Neural progenitor cell (in vitro differentiated cells): ENCODE measurements around the gene TSPAN11. TPM values are rescaled to one million over a fixed set of nuclear protein-coding genes. Genes with fewer than 3 reads are reported as not detected.

Experiments
- DNase-seq: peaks from one replicate; pipeline ENCODE4 v3.0.0-alpha.2; 2016; ENCODE audit warnings: low spot score
- H2AFZ ChIP-seq: fragments of 200-600 bp; sonication (generic); replicated peaks from 2 replicates; pipeline ENCODE4 v1.6.1; 2016; ENCODE audit warnings: antibody characterized with exemption
- H3F3A ChIP-seq: fragments of 200-600 bp; sonication (generic); 2 replicates; pipeline ENCODE4 v1.6.1; 2016; ENCODE audit warnings: antibody characterized with exemption, low read depth
- H3K27ac ChIP-seq: fragments of 200-600 bp; sonication (generic); 2 replicates; pipeline ENCODE4 v1.5.1; 2016; ENCODE audit warnings: mild to moderate bottlenecking
- H3K27me3 ChIP-seq: fragments of 200-600 bp; sonication (generic); 2 replicates; pipeline ENCODE4 v1.6.1; 2016; ENCODE audit warnings: mild to moderate bottlenecking, moderate library complexity
- H3K36me3 ChIP-seq: fragments of 200-600 bp; sonication (generic); 2 replicates; pipeline ENCODE4 v1.5.1; 2016
- H3K4me1 ChIP-seq: fragments of 200-600 bp; sonication (generic); 2 replicates; pipeline ENCODE4 v1.6.1; 2016; ENCODE audit warnings: mixed run types
- H3K4me2 ChIP-seq: fragments of 200-600 bp; sonication (generic); 2 replicates; pipeline ENCODE4 v1.6.1; 2016
- H3K4me3 ChIP-seq: fragments of 200-600 bp; sonication (generic); 2 replicates; pipeline ENCODE4 v1.5.1; 2016
- H3K79me2 ChIP-seq: fragments of 200-600 bp; sonication (generic); 2 replicates; pipeline ENCODE4 v1.6.1; 2016; ENCODE audit warnings: low read depth
- H3K9ac ChIP-seq: fragments of 200-600 bp; sonication (generic); 2 replicates; pipeline ENCODE4 v1.6.1; 2016
- H3K9me3 ChIP-seq: fragments of 200-600 bp; sonication (generic); 2 replicates; pipeline ENCODE4 v1.5.1; 2016; ENCODE audit warnings: low read depth
- H4K20me1 ChIP-seq: fragments of 200-600 bp; sonication (generic); 2 replicates; pipeline ENCODE4 v1.6.1; 2016; ENCODE audit warnings: low read depth
- H3K27ac Mint-ChIP-seq: 3 replicates; pipeline ENCODE4 v1.8.0; 2021; ENCODE audit warnings: mixed read lengths
- H3K27me3 Mint-ChIP-seq: 2 replicates; pipeline ENCODE4 v1.8.0; 2022; ENCODE audit warnings: low read depth, mild to moderate bottlenecking, inconsistent platforms, moderate library complexity, mixed read lengths; ENCODE audit not compliant: insufficient read depth
- H3K36me3 Mint-ChIP-seq: 3 replicates; pipeline ENCODE4 v1.8.0; 2021; ENCODE audit warnings: mixed read lengths
- H3K4me1 Mint-ChIP-seq: 3 replicates; pipeline ENCODE4 v1.8.0; 2021; ENCODE audit warnings: mixed read lengths
- H3K4me3 Mint-ChIP-seq: 3 replicates; pipeline ENCODE4 v1.8.0; 2021; ENCODE audit warnings: mild to moderate bottlenecking, moderate library complexity, mixed read lengths
- H3K9me3 Mint-ChIP-seq: 3 replicates; pipeline ENCODE4 v1.8.0; 2020; ENCODE audit warnings: mixed read lengths
- CTCF ChIP-seq: fragments of 200-600 bp; sonication (generic); IDR thresholded peaks from 2 replicates; pipeline ENCODE4 v1.5.1; 2017; ENCODE audit warnings: antibody characterized with exemption, mild to moderate bottlenecking
- EZH2 ChIP-seq: fragments of 200-600 bp; sonication (generic); IDR thresholded peaks from 2 replicates; pipeline ENCODE4 v1.6.1; 2017; ENCODE audit warnings: antibody characterized with exemption, mild to moderate bottlenecking, moderate library complexity
- EZH2phosphoT487 ChIP-seq: fragments of 200-600 bp; sonication (generic); IDR thresholded peaks from 2 replicates; pipeline ENCODE4 v1.6.1; 2017; ENCODE audit warnings: antibody characterized with exemption
- total RNA-seq: library from RNA; depleted of rRNA; stranded (reverse); fragments of >200 nt; gene quantifications from 2 replicates; pipeline ENCODE4 v1.2.3, GENCODE V29; 2015; ENCODE audit warnings: low replicate concordance

Gene TSPAN11
- total RNA-seq, 1 donor from 2014 or later: 7.4 TPM

DNA sequence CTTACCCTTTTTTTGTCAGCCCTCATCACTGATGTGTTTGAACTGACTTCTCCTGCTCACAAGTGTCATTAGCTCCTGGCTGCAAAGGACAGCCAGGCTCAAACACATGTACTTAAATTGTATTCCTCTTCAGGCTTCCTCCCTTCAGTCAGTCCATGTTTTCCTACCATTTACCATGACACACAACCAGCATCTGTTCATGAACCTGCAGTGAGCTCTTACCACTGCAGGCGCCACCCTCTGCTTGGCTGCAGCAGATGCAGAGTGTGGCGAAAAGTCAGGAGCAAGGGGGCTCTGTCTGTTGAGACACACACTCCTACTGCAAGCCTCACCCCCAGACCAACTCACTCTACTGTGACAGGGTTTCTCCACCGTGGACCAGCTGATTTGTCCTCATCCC is 70.2 kb downstream of the TSPAN11 start:
- Histone ChIP-seq H3K27ac (no peak overlapping the region), H3K27me3 (no peaks in the 10 kb centered on the region), H3K9me3 (no peaks in the 10 kb centered on the region), H3K9ac (no peak overlapping the region), H2AFZ (no peak overlapping the region), H3F3A (no peaks in the 10 kb centered on the region), H4K20me1 (no peaks in the 10 kb centered on the region), H3K79me2 (no peaks in the 10 kb centered on the region), H3K4me1 (no peaks in the 10 kb centered on the region), H3K4me3 (no peak overlapping the region), H3K4me2 (no peak overlapping the region), H3K36me3 (no peaks in the 10 kb centered on the region)
- no peak for DNase-seq
- no peak overlapping the region for H3K27ac Mint-ChIP-seq
- peaks cover 2% of the 10 kb centered on the region for H3K27me3 Mint-ChIP-seq
- H3K4me1 Mint-ChIP-seq: peaks cover 3% of the 10 kb centered on the region
- no peaks in the 10 kb centered on the region for H3K9me3 Mint-ChIP-seq
- no peak for TF ChIP-seq EZH2phosphoT487
- TF ChIP-seq CTCF: no peak
- TF ChIP-seq EZH2: no peak
- H3K36me3 Mint-ChIP-seq: peaks cover 3% of the 10 kb centered on the region
- H3K4me3 Mint-ChIP-seq: no peak overlapping the region

GRCh38 chr12:30997685-30998440 is 71.3 kb downstream of the TSPAN11 start:
- peaks cover 3% of the 10 kb centered on the region for H3K4me1 Mint-ChIP-seq
- no peaks in the 10 kb centered on the region for H4K20me1 ChIP-seq
- no peaks in the 10 kb centered on the region for H3K36me3 ChIP-seq
- no peaks in the 10 kb centered on the region for H3K79me2 ChIP-seq
- no peaks in the 10 kb centered on the region for H3K4me1 ChIP-seq
- H3K9ac ChIP-seq: no peak overlapping the region
- no peak for TF ChIP-seq CTCF
- no peak for TF ChIP-seq EZH2
- no peak for TF ChIP-seq EZH2phosphoT487
- H2AFZ ChIP-seq: no peak overlapping the region
- H3K27ac ChIP-seq: no peak overlapping the region
- H3K4me3 ChIP-seq: no peak overlapping the region
- H3K36me3 Mint-ChIP-seq: peaks cover 3% of the 10 kb centered on the region
- peaks cover 2% of the 10 kb centered on the region for H3K27me3 Mint-ChIP-seq
- H3K27me3 ChIP-seq: no peaks in the 10 kb centered on the region
- no peak for DNase-seq
- H3F3A ChIP-seq: no peaks in the 10 kb centered on the region
- H3K9me3 ChIP-seq: no peaks in the 10 kb centered on the region
- no peaks in the 10 kb centered on the region for H3K9me3 Mint-ChIP-seq
- H3K4me3 Mint-ChIP-seq: no peak overlapping the region
- H3K27ac Mint-ChIP-seq: no peak overlapping the region
- H3K4me2 ChIP-seq: no peak overlapping the region

DNA sequence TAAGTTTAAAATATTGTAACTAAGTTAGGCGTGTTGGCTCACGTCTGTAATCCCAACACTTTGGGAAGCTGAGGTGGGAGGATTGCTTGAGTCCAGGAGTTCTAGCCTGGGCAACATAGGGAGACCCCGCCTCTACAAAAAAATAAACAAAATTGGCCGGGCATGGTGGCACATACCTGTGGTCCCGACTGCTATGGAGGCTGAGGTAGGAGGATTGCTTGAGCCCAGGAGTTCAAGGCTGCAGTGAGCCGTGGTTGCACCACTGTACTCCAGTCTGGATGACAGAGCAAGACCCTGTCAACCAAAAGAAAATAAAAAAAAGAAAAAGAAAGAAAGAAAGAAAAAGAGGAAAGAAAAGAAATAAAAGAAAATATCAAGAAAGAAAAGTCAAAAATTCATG is 72.5 kb downstream of the TSPAN11 start:
- H3K4me3 Mint-ChIP-seq: no peak overlapping the region
- H3K4me1 Mint-ChIP-seq: peaks cover 3% of the 10 kb centered on the region
- H3K27ac ChIP-seq: no peak overlapping the region
- peaks cover 2% of the 10 kb centered on the region for H3K27me3 Mint-ChIP-seq
- H3K9me3 ChIP-seq: no peaks in the 10 kb centered on the region
- H3K4me3 ChIP-seq: no peak overlapping the region
- no peak overlapping the region for H3K9ac ChIP-seq
- H3K4me2 ChIP-seq: no peak overlapping the region
- no peaks in the 10 kb centered on the region for H3K4me1 ChIP-seq
- H4K20me1 ChIP-seq: no peaks in the 10 kb centered on the region
- no peaks in the 10 kb centered on the region for H3K79me2 ChIP-seq
- H3K36me3 Mint-ChIP-seq: peaks cover 3% of the 10 kb centered on the region
- no peak for TF ChIP-seq EZH2
- no peak for TF ChIP-seq EZH2phosphoT487
- TF ChIP-seq CTCF: no peak
- H3K27ac Mint-ChIP-seq: no peak overlapping the region
- no peaks in the 10 kb centered on the region for H3K36me3 ChIP-seq
- no peaks in the 10 kb centered on the region for H3K9me3 Mint-ChIP-seq
- H3F3A ChIP-seq: no peaks in the 10 kb centered on the region
- H3K27me3 ChIP-seq: no peaks in the 10 kb centered on the region
- DNase-seq: no peak
- no peak overlapping the region for H2AFZ ChIP-seq
